GM13977 (cell line): Measurements from ENCODE around the gene TRIB2.

Experiments
- DNase-seq: peaks from one replicate; pipeline ENCODE4 v3.0.0; 2012; ENCODE audit warnings: low spot score
- CTCF ChIP-seq: IDR thresholded peaks from 2 replicates; pipeline ENCODE4 v1.5.1; 2012; ENCODE audit warnings: mild to moderate bottlenecking, control low read depth; ENCODE audit not compliant: insufficient read depth; ENCODE audit errors: extremely low read depth, missing control alignments
- in situ Hi-C: fragments of 300-500 bp; cut with MboI; formaldehyde crosslinking; loops from one replicate; pipeline ENCODE4 v1.12.0; 2022; ENCODE audit warnings: low sequenced_read_pairs, low pct_unique_long_range_greater_than_20kb, mixed read lengths, inconsistent platforms; ENCODE audit not compliant: unreplicated experiment

Gene TRIB2

GRCh38 chr2:12767996-12768624 is 51.4 kb downstream of the TRIB2 start:
- no peak for TF ChIP-seq CTCF
- in situ Hi-C loops, result no loop called here

GRCh38 chr2:12769492-12770105 is 52.9 kb downstream of the TRIB2 start:
- in situ Hi-C loops, result no loop called here
- DNase-seq, result no peak
- TF ChIP-seq CTCF, result no peak

More at GRCh38 chr2:12767996-12768624, 51.4 kb downstream of the TRIB2 start:
- DNase-seq, result no peak

GRCh38 chr2:12770300-12770968 is 53.7 kb downstream of the TRIB2 start:
- DNase-seq, result no peak
- TF ChIP-seq CTCF, result no peak
- in situ Hi-C loops, result no loop called here

GRCh38 chr2:12771154-12771553 is 54.4 kb downstream of the TRIB2 start:
- DNase-seq, result no peak
- in situ Hi-C loops, result no loop called here
- TF ChIP-seq CTCF, result no peak

- no peak for DNase-seq
- no peak for TF ChIP-seq CTCF
- in situ Hi-C loops, result no loop called here
Measured at GRCh38 chr2:12773586-12774394, 57.1 kb downstream of the TRIB2 start.

GRCh38 chr2:12774395-12774727 is 57.6 kb downstream of the TRIB2 start:
- no peak for TF ChIP-seq CTCF
- no peak for DNase-seq
- in situ Hi-C loops, result no loop called here
